Activated CD8-positive, alpha-beta memory T cell treated with anti-CD3 and anti-CD28 coated beads for 48 hours (primary cell): Measurements from ENCODE around the gene JUN.

ENCODE experiments used
- DNase-seq, 3 experiments: peaks; one replicate each; pipeline ENCODE4 v3.0.0-alpha.2; 2020; ENCODE audit warnings: low read depth in 2 of 3, low spot score in 2 of 3

Gene JUN

DNA sequence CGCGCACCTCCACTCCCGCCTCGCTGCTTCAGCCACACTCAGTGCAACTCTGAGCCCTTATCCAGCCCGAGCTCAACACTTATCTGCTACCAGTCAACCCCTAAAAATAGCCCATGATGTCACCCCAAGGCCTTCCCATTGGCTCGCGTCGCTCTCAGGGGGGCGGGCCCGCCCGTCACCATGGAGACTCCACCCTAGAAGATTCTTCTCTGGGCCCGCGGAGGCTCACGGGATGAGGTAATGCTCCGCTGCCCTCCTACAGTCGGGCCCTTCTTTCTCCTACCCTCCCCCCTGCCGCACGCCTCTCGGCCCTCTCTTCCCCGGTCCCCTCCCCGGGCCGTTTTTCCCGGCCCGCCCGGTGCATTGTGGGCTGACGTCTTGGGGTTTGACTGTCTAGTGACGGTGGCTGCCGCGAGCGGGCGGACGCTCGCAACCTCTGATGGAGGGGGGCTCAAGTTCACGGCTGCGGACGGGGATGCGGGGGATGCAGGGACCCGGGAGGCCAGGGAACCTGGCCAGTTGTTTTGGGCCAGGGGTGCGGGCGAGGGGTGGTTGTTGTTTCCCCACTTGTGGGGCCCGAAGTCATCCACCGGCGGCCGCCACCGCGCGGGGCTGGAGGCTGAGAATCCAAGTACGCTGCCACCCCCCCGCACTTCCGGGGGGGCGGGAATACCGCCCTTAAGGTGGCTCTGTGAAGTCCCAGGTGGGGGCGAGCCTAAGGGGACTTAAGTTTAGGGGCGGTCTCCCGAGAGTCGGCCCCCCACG, at the start of gene JUN:
JUN (minus strand) TSS at position 55 of the 765 bp plus-strand sequence. CDS start 977 bp downstream, outside the sequence.
- DNase-seq = peak; percentile 49 to 94 (median 88)

DNA sequence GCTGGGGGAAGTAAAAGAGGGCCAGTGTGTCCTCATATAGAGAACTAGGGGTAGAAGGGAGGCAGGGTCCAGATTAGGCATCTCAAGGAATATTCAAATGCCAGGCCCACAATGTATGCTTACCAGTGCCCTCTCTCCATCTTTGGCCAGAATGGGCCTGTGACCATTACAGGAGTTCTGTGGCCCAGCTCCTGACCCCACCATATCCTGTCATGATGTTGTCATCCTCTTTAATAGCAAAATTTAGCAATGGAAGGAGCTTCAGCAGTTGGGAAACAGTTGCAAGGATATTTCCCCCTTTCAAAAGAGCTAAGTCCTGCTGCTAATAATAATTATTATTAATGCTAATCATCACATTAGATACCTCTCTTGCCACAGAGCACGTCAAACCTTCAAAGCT, 49.3 kb upstream of the JUN start:
- no peak for DNase-seq

DNA sequence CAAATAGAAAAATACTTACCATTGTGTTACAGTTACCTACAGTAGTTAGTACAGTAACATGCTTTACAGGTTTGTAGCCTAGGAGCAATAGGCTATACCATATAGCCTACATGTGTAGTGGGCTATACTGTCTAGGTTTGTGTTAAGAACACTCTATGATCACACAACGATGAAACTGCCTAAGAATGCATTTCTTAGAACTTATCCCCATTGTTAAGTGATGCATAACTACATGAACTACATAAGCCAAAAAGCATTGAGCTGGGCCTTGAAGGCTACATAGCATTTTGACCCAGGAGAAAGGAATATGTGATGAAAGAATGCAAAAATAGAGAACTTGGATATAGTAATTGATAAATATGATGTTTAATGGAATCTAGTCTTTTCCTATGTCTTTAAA, 46.4 kb upstream of the JUN start:
- DNase-seq = no peak

DNA sequence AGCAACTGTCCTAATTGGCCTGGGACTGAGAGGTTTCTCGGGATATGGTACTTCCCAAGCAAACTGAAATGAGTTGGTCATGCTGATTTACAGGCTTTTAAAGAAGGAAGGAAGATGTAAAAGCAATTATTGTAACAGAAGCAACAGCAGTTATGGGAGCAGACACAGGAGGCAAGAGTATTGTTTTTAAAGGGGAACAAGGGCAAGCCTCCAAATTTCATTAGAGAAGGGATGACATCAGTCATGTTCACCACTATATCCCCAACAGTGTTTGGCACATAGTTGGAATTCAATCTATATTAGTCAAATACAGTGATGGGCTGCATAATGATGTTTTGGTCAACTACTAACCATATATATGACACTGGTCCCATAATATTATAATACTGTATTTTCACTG, 46.0 kb upstream of the JUN start:
- DNase-seq = no peak

DNA sequence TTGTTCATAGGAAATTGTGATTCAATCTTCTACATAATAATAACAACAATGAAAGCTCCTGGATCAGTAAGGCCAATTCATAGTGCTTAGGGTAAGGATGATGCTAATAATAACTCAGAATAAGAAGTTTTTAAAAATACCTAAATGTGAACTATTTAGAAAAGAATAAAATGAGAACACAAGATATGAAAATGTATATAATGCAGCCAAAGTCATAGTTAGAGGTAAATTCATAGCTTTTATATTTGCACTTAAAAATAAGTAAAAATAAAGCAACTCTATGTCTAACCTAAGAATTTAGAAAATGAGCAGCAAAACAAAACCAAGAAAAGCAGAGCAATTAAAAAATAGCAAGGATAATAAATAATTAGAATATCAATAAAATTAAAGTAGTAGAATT, 43.5 kb upstream of the JUN start:
- no peak for DNase-seq

DNA sequence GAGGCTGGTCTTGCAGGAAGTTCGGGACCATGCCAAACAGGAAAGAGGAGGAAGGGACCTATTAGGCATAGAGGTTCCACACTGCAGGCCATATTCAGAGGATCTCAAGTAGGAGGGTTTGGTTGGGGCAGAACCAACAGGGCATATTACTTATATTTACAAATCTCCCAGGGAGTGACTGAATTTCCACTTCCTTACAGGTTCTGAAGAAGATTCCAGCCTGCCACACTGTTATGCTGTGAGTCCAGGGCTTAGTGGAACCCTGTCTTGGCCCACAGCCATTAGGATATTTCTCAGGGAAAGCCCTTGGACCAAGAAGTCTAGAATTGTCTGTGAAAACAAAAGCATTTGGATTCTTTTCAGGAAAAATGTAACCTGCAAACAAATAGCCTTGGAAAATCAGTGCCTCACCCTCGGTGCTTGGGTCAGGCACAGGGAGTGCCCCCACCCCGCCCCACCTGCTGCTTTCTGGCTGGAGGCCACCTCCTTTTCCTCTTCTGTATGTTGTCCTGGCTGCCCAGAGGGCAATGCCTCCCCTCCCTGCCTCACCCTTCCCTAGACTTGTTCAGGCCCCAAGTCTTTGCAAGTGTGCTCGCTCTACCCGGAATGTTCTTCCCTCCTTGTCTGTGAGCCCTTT, 41.0 kb upstream of the JUN start:
- no peak for DNase-seq

DNA sequence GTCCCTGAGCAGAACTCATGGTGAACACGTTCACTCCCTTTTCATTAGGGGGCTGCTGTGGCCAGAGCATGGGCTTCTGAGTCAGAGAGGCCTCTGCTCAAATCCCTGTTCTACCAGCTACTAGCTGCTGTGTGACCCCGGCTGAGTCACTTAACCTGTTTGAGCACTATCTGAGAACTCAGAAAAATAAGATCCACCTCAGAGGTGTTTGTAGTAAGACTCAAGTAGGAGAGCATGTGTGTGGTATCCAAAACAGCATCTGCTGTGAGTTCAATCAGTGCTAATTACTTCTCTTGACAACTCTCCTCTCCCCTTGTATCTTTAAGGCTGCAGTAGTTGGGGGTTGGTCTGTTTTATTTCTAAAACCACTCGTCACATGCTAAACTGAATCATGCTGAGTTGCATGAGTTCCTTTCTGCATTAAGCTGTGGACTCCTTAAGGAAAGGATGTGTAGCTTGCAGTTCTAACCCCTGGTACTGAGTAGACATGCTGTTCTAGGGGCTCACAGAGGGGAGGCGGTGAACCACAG, 39.7 kb upstream of the JUN start:
- DNase-seq = no peak

DNA sequence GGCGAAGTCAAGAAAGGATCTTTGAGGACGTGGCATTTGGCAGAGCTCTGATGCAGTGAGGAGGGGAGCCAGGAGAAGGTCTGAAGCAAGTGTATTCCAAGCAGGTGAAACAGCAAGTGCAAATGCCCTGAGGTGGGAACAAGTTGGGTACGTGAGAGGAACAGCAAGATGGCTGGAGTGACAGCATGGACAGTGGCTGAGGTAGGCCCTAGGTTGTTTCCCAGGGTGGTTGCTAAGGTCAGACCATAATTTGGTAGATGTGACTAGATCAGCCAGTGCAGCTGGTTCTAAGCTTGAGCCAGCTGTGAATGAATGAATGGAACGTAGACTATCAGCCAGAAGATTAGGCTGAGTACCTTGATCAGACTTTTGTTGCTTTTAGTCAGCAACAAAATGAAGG, 37.5 kb upstream of the JUN start:
- no peak for DNase-seq

DNA sequence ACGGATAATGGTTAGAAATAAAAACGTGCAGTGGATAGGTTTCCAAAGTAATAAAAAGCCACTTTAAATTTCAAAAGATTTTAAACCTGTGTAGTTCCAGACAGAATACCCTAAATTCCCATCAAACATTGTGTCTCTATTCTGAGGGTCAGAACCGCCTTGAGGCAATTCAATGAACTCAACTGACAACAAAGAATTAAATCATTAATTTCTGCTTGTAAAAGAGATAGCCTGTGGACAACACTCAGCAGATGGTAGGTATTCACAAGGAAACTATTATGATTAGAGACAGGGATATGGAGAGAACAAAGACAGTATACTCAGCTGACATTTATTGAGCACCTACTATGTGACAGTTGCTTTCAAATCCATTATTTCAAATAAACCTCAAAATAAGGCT, 35.1 kb upstream of the JUN start:
- DNase-seq = no peak

DNA sequence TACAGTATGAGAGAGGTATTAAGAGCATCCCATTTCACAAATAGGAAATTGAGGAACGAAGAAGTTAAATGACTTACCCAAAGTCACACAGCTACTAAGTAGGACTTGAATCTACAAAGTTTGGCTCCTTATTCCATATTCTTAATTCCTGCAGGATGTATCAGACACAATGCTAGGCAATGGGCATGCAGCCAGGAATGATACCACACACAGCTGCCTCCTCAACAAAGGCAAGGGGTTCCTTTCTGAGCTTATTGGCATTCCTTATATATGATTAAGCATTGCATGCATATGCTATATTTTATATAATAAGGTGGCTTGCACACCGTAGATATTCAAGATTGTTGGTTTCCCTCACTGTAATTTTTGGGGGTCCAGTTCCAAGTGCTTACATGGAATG, 34.2 kb upstream of the JUN start:
- DNase-seq = no peak

DNA sequence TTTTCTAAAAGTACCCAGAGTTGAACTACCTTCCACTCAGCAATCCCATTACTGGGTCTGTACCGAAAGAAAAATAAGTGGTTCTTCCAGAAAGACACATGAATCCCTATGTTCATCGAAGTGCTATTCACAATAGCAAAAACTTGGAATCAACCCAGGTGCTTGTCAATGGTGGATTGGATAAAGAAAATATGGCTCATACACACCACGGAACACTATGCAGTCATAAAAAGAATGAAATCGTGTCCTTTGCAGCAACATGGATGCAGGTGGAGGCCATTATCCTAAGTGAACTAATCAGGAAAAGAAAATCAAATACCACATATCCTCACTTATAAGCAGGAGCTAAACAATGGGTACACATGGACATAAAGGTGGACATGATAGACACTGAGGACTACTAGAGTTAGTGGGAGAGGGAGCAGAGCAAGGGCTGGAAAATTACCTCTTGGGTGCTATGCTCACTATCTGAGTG, 32.9 kb upstream of the JUN start:
- no peak for DNase-seq

DNA sequence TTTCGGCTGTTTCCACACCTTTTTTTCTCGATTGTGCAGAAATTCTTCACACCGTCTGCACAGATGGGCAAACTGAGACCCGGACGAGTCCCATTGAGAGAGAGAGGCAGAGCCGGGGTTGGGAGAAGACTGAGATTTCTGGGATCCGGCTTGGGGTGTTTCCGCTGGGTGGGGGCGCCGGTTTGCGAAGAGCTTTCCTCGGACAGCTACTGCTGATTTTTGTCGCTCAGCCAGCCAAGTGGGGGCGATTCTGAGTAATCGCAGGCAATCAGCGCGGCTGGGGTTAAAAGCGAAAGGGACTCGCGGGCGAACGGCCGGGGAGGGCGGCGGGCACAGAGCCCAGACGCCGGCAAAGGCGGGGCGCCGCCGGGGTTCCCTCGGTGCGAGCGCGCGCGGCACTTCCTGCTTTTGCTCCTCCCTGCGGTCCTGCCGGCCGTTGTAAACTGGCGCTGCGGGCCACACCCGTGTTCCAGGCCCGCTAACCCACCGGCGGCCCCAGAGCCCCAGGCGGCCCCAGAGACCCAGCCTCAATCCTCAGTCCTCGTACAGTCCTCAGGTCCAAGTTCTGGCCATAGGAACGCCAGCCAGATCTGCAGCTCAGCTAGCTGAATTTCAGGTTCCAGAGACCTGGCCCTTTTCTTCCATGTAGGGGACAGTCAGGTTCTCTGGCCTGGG, 32.4 kb upstream of the JUN start:
- DNase-seq = peak; percentile 56 to 81 (median 69)

DNA sequence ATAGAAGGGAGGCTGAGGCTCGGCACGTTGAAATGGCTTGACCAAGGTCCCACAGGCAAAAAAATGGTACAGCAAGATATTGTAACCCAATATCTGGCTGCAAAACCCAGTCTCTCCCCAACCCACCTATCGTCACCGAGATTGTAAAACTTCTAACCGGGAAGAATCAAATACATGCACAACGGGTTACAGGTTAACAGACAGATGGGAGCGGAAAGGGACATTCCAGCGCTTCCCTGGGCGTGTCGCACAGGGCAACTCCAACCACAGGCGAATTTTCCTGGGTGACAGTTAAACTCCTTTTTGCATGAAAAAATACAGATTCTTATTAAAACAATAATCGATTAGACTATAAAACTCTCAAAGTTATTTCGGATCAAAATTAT, 31.8 kb upstream of the JUN start:
- DNase-seq = no peak

DNA sequence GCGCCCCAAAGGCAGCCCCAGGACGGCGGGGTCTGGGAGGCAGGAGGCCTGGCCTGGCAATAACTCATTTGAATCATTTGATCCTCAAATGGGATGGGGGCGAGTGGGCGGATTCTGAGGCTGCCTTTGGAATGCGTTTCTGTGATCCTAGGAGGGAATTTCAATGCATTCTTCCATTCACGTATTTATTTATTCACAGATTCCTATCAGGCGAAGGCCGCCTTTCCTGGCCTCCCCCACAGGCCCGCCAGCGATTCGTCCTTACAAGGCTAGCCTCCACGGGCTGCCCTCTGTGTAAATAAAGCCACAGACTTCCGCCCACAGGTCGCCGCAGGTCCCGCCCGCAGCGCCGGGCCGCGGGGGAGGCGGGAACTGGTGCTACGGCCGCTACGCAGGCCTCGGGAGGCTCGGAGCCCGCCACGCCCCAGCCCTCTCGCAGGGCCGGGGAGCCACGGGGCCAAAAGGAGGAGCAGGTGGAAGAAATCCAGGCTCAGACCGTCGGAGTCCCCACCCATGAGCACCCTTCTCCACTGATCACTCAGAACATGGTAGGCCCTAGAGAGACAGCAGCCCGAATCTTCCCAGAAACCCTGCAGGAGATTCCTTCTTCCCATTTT, 31.3 kb upstream of the JUN start:
- peak in 1 of 3 experiments; percentile 59 for DNase-seq

DNA sequence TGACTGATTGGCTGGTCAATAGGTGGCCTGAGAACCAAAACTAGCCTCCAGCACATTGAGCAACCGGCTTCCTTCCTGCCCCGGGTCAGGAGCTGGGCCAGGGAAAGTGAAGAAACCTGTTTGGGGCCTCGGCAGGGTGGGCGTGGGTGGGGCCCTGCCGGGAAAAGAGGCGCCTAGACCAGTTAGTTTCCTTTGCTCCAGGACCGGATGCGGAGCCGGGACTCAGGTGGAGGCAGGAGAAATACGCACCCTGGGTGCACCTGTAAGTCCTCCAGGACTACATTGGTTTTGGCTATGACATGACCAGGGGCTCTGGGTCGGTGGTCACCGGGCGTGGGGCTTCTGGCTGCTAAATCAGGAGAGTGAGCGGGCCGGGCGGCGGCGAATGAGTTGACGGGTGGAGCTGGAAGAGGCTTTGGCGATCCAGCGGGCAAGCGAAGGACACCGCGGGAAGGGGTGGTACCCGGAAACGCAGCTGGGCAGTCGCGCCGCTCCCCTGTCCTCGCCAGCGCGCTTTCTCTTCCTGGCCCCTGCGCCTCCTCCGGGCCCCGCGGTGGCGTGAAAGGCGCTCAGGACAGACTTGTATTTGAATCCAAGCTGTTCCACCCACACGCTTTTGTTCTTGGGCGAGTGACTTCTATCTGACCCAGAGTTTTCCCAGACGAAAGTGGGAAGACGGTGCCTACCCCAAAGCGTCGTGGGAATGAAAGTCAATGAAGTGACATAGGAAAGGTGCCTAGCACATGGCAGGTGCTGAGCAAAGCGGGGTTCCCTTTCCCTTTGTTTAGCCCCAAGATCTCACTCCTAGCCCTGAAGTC, 30.6 kb upstream of the JUN start:
- no peak for DNase-seq

DNA sequence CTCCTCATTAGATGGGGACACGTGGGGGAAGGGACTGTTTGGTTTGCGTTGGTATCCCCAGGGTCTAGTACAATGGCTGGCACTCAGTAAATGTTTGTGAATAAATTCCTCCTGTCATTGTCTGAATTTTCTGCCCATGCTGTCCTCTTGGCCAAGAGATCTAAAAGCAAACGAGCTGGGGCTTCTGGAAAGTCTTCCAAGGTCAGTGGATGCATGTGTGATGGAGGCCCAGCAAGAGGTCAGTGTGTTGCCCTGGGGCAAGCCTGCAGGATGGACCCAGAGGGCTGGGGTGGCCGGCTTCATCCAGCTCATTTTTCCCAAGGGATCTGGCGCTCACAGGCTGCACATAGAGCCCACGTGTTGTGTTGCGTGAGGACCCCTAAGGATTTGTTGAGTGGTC, 30.0 kb upstream of the JUN start:
- DNase-seq = no peak

DNA sequence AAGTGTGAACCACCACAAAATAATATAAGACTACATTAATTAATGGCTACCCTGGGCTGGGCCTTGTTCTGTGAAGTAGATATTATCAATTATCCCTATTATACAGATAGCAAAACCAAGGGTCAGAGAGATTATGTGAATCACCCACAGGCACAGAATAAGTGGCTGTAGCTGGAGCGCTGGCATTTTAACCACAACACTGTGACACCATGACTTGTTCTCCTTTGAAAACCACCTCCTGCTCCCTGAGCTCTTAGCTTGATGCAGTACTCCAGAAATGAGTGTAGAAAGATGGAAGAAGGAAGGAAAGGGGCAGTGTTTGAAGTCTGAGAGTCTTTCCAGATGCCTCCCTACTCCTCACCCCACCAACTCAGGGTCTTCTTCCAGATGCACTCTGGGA, 29.5 kb upstream of the JUN start:
- no peak for DNase-seq

DNA sequence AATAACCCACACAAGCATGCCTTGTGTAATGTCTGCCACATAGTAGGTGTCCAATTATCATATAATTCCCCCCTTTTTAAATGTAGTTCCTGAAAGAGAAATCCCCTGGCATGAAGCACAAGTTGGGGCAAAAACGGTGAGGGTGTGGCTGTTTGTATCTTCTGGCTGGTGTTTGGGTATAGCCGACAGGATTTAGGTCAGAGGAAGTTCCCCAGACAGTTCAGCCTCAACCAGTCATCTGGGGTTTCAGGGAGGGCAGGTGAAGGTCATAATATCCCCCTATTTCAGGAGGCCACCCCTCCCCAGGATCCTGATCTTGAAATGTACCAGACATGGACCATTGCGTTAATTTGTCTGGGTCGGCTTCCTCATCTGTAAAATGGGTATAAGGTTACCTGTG, 29.1 kb upstream of the JUN start:
- DNase-seq = no peak

DNA sequence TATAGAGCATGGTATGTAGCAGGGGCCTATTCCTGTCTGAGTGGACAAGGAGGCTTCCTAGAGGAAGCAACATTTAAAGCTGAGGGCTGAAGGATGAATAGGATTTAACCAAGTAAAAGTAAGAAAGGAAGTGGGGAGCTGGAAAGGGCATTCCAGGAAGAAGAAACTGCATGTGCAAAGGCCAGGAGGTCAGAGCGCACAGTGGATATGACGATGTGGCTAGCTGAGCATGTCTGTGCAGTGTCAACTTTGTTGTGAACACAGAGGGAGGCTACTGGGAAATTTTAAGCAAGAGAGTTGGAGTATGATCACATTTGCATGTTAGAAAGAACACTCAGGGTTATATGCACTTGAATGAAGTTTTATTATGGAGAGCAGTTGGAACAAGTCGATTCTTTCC, 28.6 kb upstream of the JUN start:
- DNase-seq = no peak

DNA sequence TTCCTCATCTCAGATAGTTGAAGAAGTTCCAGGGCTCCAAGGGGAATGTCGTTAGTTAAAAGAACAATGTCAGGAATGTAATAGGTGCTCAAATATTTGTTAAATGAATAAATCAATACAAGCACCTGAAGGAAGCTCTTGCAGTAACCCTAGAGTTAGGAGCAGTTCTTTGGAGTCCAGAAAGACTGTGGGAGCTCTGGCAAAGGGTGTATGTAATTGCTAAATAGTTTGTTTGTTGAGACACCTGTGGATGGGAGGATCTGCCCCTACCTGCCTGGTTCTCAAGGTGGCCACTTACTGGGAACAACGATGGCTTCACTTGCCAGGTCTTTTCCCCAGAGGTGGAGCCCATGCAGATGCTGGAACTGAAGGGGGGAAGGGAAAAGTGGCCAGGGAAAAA, 27.5 kb upstream of the JUN start:
- no peak for DNase-seq
